ENCODE results near the gene PRPH. TPM values are rescaled to one million over a fixed set of nuclear protein-coding genes. Genes with fewer than 3 reads are reported as not detected.
A peak's percentile ranks its signal among the peaks of the same experiment; 100 is the strongest.

Gene PRPH
- polyA plus RNA-seq, 3 donors, result not detected

- intact Hi-C loops (cut with micrococcal nuclease), result loop anchor here in 1 of 2 donors (10.0 kb wide), 1 partner anchor 280 kb away; the partner anchor contains the start of genes KMT2D and RHEBL1
- Histone ChIP-seq H2AFZ (ENCODE audit: insufficient read depth, low read depth, low read length, poor library complexity, severe bottlenecking) (no peak overlapping the region), H3K79me2 (ENCODE audit: insufficient read depth, low read length) (no peaks in the 10 kb centered on the region), H3K27ac (ENCODE audit: low read depth in 1 of 2, low read length in 2 of 2) (no peak overlapping the region), H3K4me1 (ENCODE audit: control insufficient read depth in 1 of 2, insufficient read depth in 2 of 2, low read length in 2 of 2) (peaks cover 44 to 52% of the 10 kb centered on the region in 2 donors), H3K4me3 (replicated peaks in 1 of 3; ENCODE audit: low read depth in 2 of 3, low read length in 3 of 3) (peak overlapping the region in 1 of 3 experiments; percentile 66), H3K4me2 (replicated peaks; ENCODE audit: extremely low read depth, low read length, poor library complexity, severe bottlenecking) (peak overlapping the region; percentile 70), H4K20me1 (ENCODE audit: insufficient read depth, low read length) (no peaks in the 10 kb centered on the region), H3K27me3 (ENCODE audit: control insufficient read depth in 2 of 2, insufficient read depth in 2 of 2, low read length in 2 of 2) (peaks cover 75 to 95% of the 10 kb centered on the region in 2 donors), H3K9ac (ENCODE audit: insufficient read depth, low read length, poor library complexity, severe bottlenecking) (no peak overlapping the region), H3K36me3 (replicated peaks in 1 of 2; ENCODE audit: control insufficient read depth in 1 of 2, insufficient read depth in 2 of 2, low read length in 2 of 2) (no peaks in the 10 kb centered on the region), H3K9me3 (replicated peaks in 1 of 2; ENCODE audit: control insufficient read depth in 1 of 2, insufficient read depth in 1 of 2, low read length in 2 of 2) (peaks cover 2 to 45% of the 10 kb centered on the region in 2 donors)
- Mint-ChIP-seq H3K36me3 (peaks cover 6 to 10% of the 10 kb centered on the region in 2 donors), H3K4me3 (peak overlapping the region; percentile 24 to 94), H3K4me1 (peaks cover 42% of the 10 kb centered on the region), H3K27me3 (ENCODE audit: low read depth in 3 of 3) (peaks cover 82 to 98% (median 97%) of the 10 kb centered on the region in 3 donors), H3K27ac (peak overlapping the region in 1 of 7 donors; percentile 41), H3K9me3 (peaks cover 0 to 27% (median 11%) of the 10 kb centered on the region in 7 donors)
- no peak for DNase-seq
- WGBS (ENCODE audit: insufficient coverage), result under 1% methylated on average over 34 of the region's 70 CpGs
- TF ChIP-seq, protein P1, sequence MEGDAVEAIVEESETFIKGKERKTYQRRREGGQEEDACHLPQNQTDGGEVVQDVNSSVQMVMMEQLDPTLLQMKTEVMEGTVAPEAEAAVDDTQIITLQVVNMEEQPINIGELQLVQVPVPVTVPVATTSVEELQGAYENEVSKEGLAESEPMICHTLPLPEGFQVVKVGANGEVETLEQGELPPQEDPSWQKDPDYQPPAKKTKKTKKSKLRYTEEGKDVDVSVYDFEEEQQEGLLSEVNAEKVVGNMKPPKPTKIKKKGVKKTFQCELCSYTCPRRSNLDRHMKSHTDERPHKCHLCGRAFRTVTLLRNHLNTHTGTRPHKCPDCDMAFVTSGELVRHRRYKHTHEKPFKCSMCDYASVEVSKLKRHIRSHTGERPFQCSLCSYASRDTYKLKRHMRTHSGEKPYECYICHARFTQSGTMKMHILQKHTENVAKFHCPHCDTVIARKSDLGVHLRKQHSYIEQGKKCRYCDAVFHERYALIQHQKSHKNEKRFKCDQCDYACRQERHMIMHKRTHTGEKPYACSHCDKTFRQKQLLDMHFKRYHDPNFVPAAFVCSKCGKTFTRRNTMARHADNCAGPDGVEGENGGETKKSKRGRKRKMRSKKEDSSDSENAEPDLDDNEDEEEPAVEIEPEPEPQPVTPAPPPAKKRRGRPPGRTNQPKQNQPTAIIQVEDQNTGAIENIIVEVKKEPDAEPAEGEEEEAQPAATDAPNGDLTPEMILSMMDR (IDR thresholded peaks at IDR 0.05), result no peak
Observed at GRCh38 chr12:49345051-49345824, 50.3 kb downstream of the PRPH start.

DNA sequence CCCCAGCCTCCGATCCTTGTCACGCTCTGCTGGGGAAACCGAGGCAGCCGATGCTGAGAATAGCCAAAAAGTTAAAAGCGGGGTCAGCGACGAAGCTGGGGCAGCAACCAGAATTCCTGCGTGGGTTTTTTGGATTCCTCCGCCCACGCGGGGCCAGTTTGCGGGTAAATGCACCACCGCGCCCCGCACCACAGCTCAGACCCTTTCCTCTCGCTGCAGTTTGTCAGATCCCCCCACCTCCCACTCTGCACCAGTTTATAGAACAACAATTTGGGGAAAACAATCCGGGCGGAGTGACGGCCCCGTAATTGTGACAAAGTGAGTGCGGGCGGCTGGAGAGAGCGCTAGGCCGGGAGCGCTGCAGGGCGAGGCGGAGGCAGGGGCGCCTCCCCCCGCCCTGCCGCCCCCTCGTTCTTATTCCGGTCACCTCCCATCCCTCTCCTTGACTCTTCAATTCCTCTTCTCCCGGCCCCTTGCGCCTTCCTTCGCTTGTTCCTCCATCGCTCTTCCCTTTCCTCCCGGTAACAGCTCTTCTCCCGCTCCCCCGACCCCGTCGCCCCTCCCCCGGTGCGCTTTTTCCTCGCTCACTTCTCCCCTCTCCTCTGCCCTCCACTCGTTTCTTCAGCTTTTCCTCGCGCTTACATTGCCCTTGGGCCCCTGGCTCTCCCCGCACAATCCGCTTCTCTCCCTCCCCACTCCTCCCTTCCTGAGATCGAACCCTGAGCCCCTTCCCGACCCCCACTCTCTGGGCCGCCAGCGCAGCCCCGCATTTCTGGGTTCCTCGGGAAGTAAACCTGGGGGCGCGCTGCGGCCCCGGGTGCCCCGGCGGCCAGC is 51.1 kb downstream of the PRPH start:
- no peaks in the 10 kb centered on the region for H3K79me2 ChIP-seq (ENCODE audit: insufficient read depth, low read length)
- H3K36me3 ChIP-seq (replicated peaks in 1 of 2; ENCODE audit: control insufficient read depth in 1 of 2, insufficient read depth in 2 of 2, low read length in 2 of 2), result no peaks in the 10 kb centered on the region
- Mint-ChIP-seq H3K27ac (no peak overlapping the region), H3K9me3 (peaks cover 0 to 26% (median 11%) of the 10 kb centered on the region in 7 donors), H3K36me3 (peaks cover 6 to 10% of the 10 kb centered on the region in 2 donors), H3K27me3 (ENCODE audit: low read depth in 3 of 3) (peaks cover 75 to 97% (median 95%) of the 10 kb centered on the region in 3 donors), H3K4me3 (peak overlapping the region; percentile 70 to 94), H3K4me1 (peaks cover 42% of the 10 kb centered on the region)
- DNase-seq, result no peak
- intact Hi-C loops (cut with micrococcal nuclease), result loop anchor here in 1 of 2 donors (10.0 kb wide), 1 partner anchor 281 kb away; the partner anchor contains the start of genes KMT2D and RHEBL1
- 2% methylated on average over 42 of the region's 61 CpGs for WGBS (ENCODE audit: insufficient coverage)
- no peak overlapping the region for H3K27ac ChIP-seq (ENCODE audit: low read depth in 1 of 2, low read length in 2 of 2)
- peak overlapping the region in 1 of 3 experiments; percentile 66 for H3K4me3 ChIP-seq (replicated peaks in 1 of 3; ENCODE audit: low read depth in 2 of 3, low read length in 3 of 3)
- H3K4me1 ChIP-seq (ENCODE audit: control insufficient read depth in 1 of 2, insufficient read depth in 2 of 2, low read length in 2 of 2), result peaks cover 44 to 52% of the 10 kb centered on the region in 2 donors
- H3K4me2 ChIP-seq (replicated peaks; ENCODE audit: extremely low read depth, low read length, poor library complexity, severe bottlenecking), result peak overlapping the region; percentile 70
- H3K27me3 ChIP-seq (ENCODE audit: control insufficient read depth in 2 of 2, insufficient read depth in 2 of 2, low read length in 2 of 2), result peaks cover 67 to 91% of the 10 kb centered on the region in 2 donors
- peaks cover 2 to 43% of the 10 kb centered on the region in 2 donors for H3K9me3 ChIP-seq (replicated peaks in 1 of 2; ENCODE audit: control insufficient read depth in 1 of 2, insufficient read depth in 1 of 2, low read length in 2 of 2)
- H2AFZ ChIP-seq (ENCODE audit: insufficient read depth, low read depth, low read length, poor library complexity, severe bottlenecking), result peak overlapping the region; percentile 68
- TF ChIP-seq, protein P1 (IDR thresholded peaks at IDR 0.05), result no peak
- no peaks in the 10 kb centered on the region for H4K20me1 ChIP-seq (ENCODE audit: insufficient read depth, low read length)
- H3K9ac ChIP-seq (ENCODE audit: insufficient read depth, low read length, poor library complexity, severe bottlenecking), result no peak overlapping the region
